HL-60/S4 treated with phorbol 12-myristate 13-acetate at 8.2 ng/mL for 4 days and 3 days (cell line): Measurements from ENCODE around the gene RANBP3.
"Not testable (repeated sequence)": the region's sequence is repeated elsewhere in the genome, so short reads cannot be mapped to it uniquely, and the experiment has no call there.

Source experiments
- in situ Hi-C: fragments of 300-500 bp; cut with MboI; formaldehyde crosslinking; loops from 2 replicates; pipeline ENCODE4 v1.15.0; 2022; ENCODE audit warnings: low sequenced_read_pairs

The RANBP3 gene

GRCh38 chr19:6007866-6008265, 29.9 kb upstream of the RANBP3 start:
- in situ Hi-C loops, result no loop called here

DNA sequence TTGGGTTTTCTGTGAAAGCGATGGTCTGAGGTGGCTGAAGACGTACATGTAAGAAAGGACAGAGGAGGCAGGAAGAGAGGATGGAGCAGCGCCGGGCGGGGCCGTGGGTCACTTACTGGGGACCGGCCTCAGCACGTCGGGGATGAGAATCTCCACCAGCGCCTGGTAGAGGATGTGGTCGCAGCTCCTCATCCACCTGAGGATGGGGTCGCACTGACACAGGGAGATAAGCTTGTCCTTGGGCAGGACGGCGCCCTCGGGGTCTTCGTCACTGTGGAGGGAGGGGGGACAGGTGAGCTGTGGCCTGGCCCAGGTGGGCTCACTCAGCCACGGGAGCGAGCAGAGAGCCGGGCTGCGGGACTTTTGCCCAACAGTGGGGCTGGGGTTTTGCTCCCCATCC, 29.0 kb upstream of the RANBP3 start:
- in situ Hi-C loops, result no loop called here

DNA sequence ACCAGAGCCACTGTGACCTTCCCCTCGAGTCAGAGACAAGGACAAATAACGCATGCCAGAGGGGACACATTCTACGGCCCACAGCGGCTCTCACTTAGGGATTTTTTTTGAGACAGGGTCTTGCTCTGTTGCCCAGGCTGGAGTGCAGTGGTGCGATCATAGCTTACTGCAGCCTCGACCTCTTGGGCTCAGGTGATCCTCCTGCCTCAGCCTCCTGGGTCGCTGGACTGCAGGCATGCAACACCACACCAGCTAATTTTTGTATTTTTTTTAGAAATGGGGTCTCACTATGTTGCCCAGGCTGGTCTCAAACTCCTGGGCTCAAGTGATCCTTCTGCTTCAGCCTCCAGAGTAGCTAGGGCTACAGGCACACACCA, 28.1 kb upstream of the RANBP3 start:
- in situ Hi-C loops, result not testable (repeated sequence)

- in situ Hi-C loops, result no loop called here
Measured at GRCh38 chr19:6005321-6006069, 27.6 kb upstream of the RANBP3 start.

GRCh38 chr19:6003976-6004375, 26.0 kb upstream of the RANBP3 start:
- in situ Hi-C loops, result no loop called here

DNA sequence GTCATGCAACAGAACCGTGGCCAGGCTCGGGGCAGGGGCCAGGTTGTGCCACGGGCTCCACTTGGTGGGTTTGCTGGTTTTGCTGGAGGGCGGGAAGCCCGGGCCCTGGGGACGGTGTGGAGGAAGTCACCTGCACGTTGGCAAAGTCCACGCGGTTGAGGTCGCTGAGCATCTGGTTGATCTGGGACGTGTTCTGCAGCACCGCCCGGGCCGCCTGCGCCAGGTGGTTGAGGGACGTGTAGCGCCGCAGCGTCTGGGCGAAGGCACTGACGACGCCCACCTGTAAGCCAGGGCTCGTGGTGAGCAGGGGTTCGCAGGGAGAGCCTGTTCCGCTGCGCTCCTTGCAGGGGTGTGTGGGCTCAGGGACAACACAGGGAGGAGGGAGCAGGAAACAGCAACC, 24.7 kb upstream of the RANBP3 start:
- in situ Hi-C loops, result no loop called here

DNA sequence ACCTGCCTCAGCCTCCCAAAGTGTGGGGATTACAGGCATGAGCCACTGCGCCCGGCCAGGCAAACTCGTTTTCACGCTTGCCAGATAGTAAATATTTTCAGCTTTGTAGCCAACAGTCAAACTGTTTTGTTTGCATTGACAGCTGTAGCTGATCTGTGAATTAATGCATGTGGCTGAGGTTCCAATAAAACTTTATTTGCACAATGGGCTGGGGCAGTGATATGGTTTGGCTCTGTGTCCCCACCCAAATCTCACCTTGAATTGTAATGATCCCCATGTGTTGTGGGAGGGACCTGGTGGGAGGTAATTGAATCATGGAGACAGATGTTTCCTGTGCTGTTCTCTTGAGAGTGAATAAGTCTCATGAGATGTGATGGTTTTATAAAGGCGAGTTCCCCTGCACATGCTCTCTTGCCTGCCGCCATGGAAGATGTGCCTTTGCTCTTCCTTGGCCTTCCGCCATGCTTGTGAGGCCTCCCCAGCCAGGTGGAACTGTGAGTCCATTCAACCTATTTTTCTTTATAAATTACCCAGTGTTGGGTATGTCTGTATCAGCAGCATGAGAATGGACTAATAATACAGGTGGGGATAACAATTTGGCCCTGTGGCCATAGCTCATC, 22.4 kb upstream of the RANBP3 start:
- in situ Hi-C loops, result no loop called here

DNA sequence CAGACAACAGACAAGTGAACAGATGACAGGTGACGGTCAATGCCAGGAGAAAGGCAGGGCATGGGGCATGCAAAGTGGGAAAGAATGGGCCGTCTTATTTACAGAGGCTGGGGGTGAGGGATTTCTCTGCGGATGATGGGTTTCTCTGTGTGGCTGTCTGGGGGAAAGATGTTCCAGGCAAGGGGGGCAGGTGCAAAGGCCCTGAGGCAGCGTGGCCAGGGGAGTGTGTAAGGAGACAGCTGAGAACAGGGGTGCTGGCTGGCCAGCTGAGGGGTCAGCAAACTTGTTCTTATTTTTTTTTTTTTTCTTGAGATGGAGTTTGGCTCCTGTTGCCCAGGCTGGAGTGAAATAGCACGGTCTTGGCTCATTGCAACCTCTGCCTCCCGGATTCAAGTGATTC, 21.8 kb upstream of the RANBP3 start:
- in situ Hi-C loops, result no loop called here

- in situ Hi-C loops, result no loop called here
Measured at GRCh38 chr19:5997371-5997770, 19.4 kb upstream of the RANBP3 start.

DNA sequence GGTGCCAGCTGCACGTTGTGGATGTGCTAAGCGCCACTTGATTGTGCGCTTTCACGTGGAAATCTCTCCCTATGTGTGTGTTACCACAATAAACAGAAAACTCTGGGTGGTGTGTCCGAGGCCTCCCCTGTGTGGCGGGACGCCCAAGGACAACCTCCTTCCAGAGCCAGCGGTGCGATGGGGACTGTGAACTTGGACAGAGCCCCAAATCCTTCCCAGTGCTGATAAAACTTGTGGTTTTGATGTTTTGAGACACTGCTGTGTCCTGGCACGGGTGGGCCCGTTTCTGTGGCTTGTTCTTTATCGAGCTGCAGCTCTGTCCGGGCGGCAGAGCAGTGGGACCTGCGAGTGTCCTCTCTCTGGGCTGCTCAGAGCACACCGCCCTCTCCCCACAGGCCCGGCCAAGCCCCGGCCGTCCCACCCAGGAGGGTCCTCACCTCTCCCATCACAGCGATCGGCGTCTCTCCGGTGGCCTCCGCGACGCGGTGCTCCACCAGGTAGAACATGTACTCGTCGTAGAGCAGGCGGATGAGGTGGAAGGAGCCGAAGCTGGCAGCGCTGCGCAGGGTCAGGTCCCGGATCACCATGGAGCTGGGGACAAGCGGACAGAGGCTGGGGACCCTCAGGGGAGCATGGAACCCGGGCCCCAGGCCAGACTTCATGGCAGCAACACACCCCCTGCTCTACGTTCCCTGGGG, 18.8 kb upstream of the RANBP3 start:
- in situ Hi-C loops, result no loop called here

GRCh38 chr19:5996102-5996501, 18.2 kb upstream of the RANBP3 start:
- in situ Hi-C loops, result no loop called here

DNA sequence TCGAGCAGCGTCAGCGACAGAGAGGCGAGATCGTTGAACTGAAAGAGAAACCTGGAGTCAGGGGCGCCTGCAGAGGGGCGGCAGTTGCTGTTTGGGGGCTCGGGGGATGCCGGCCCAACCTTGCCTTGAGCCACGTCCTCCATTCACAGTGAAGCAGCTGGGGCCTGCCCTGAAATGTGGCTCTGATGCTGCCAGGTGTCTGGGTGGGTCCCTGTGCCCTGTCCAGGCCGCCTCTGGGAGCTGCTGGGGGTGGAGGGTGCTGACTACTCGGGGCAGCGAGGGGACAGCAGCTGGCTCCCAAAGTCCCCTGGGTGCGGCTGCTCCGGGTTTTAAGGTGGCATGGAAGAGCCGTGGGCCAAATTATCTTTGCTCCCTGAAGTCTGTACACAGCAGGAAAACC, 17.7 kb upstream of the RANBP3 start:
- in situ Hi-C loops, result no loop called here

DNA sequence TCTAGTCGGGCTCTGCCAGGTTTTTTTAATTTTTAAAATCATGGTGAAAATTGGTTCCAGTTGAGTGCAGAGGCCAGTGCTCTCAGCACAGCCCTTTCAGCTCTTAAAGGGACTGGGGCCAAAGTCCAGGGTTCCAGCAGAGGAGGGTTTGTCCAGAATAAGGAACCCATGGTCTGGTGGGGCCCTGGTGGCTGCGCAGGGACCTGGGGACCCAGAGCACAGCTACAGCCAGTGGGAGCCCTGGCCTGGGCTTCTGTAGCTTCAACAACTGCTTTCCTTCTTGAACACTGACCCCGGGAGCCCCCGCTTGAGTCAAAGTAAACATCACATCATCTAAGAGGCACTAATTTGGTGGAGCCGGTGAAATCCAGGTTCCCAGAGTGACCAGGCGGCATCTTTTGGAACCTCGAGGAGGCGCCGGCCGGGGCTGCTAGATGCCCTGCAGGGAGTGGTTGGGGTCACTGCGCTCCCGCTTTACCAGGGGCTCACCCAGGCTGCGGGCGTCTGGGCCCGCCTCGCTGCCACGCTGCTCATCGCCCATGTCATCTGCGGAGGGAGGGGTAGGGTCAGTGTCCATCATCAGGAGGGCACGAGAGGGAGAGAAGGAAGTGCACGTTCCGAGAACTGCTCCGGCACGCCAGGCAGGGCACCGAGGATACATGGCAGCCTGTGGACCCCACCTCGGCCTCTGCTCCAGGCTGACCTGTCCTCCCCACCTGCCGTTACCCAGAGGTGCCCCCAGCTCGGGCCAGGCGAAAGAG, 16.6 kb upstream of the RANBP3 start:
- in situ Hi-C loops, result no loop called here

- in situ Hi-C loops, result no loop called here
Measured at GRCh38 chr19:5993648-5994358, 15.9 kb upstream of the RANBP3 start.

GRCh38 chr19:5993201-5993600, 15.3 kb upstream of the RANBP3 start:
- in situ Hi-C loops, result no loop called here

GRCh38 chr19:5992756-5993155, 14.8 kb upstream of the RANBP3 start:
- in situ Hi-C loops, result no loop called here

GRCh38 chr19:5991244-5991838, 13.4 kb upstream of the RANBP3 start:
- in situ Hi-C loops, result no loop called here

GRCh38 chr19:5990289-5990797, 12.4 kb upstream of the RANBP3 start:
- in situ Hi-C loops, result no loop called here

DNA sequence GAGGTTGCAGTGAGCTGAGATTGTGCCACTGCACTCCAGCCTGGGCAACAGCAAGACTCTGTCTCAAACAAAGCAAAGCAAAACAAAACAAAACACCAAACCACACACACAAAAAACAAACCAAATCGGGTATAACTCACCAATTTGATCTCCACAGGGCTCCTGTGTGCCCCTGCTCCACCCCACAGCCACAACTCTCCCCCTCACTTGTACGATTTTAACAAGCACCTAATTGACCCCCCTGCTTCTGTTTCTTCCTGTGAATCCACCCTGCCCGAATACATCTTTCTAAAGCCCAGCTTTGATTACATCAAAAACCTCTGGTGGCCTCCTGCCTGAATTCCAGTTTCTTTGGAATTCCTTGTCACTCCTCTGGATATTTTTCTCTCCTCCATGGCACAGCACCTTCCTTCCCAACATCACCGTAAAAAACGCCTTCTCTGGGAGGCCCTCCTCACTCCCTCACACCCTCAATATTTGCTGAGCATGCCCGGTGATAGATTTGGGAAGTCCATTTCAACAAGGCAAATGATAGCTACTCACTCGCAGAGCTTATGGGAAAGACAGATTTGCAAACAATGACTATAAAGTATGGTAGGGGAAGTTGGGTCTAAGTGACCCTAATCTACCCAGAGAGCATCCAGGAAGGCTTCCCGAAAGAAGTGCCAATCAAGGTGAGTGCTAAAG, 11.6 kb upstream of the RANBP3 start:
- in situ Hi-C loops, result no loop called here
